HEK293 (cell line): ENCODE measurements around the gene CPAMD8.
A peak's percentile ranks its signal among the peaks of the same experiment; 100 is the strongest.

ENCODE experiments used
- CTCF ChIA-PET: fragments of 350-600 bp; formaldehyde crosslinking; extraction: SDS; loops from one replicate; lab custom pipeline; 2021; ENCODE audit warnings: antibody characterized with exemption; lab: Yijun Ruan, JAX
- POLR2A ChIA-PET: fragments of 300-600 bp; formaldehyde crosslinking; extraction: SDS; loops from one replicate; lab custom pipeline; 2020; ENCODE audit warnings: antibody characterized with exemption, inconsistent platforms; lab: Yijun Ruan, JAX
- H3K27ac ChIP-seq: fragments of 200-500 bp; sonication (Bioruptor generic); 2 replicates; pipeline ENCODE4 v1.5.1; 2014; ENCODE audit warnings: low read depth, low read length, control low read depth, inconsistent platforms; ENCODE audit errors: extremely low read depth
- H3K36me3 ChIP-seq, 2 experiments: fragments of 200-500 bp in 1 of 2; sonication (Bioruptor generic) in 1 of 2; 1 replicate in 1 of 2; 2 replicates in 1 of 2; pipeline ENCODE4 v1.5.1; 2014 to 2017; ENCODE audit warnings: inconsistent platforms in 2 of 2, low read length in 2 of 2; ENCODE audit not compliant: control insufficient read depth in 2 of 2, insufficient read depth in 1 of 2
- H3K4me1 ChIP-seq: fragments of 200-500 bp; sonication (Bioruptor generic); 2 replicates; pipeline ENCODE4 v1.5.1; 2014; ENCODE audit warnings: mild to moderate bottlenecking, low read length, inconsistent platforms; ENCODE audit not compliant: control insufficient read depth, insufficient read depth
- H3K4me3 ChIP-seq: 2 replicates; pipeline ENCODE4 v1.5.1; 2011; ENCODE audit warnings: low read depth, mild to moderate bottlenecking, control low read depth, low read length, moderate library complexity
- H3K9me3 ChIP-seq: fragments of 200-500 bp; sonication (Bioruptor generic); 2 replicates; pipeline ENCODE4 v1.5.1; 2014; ENCODE audit warnings: low read depth, low read length, inconsistent platforms; ENCODE audit not compliant: control insufficient read depth, insufficient read depth
- GLI2 ChIP-seq: fragments of 450-650 bp; formaldehyde crosslinking; IDR thresholded peaks from 2 replicates; pipeline ENCODE4; 2017; ENCODE audit warnings: missing biosample characterization, missing genetic modification characterization, low read depth, borderline replicate concordance
- GLIS1 ChIP-seq: fragments of 450-650 bp; formaldehyde crosslinking; IDR thresholded peaks from 2 replicates; pipeline ENCODE4 v1.5.1; 2016; ENCODE audit warnings: missing biosample characterization, missing genetic modification characterization
- IKZF3 ChIP-seq: fragments of 450-650 bp; IDR thresholded peaks from 2 replicates; pipeline ENCODE4 v1.5.0; 2018; ENCODE audit warnings: missing biosample characterization, mild to moderate bottlenecking, missing genetic modification characterization, moderate library complexity
- KLF1 ChIP-seq: fragments of 450-650 bp; formaldehyde crosslinking; IDR thresholded peaks from 2 replicates; pipeline ENCODE4 v1.5.1; 2016; ENCODE audit warnings: missing biosample characterization, missing genetic modification characterization
- MZF1 ChIP-seq: fragments of 450-650 bp; formaldehyde crosslinking; IDR thresholded peaks from 2 replicates; pipeline ENCODE4 v1.5.1; 2017; ENCODE audit warnings: missing biosample characterization, missing genetic modification characterization, borderline replicate concordance
- RBAK ChIP-seq: fragments of 450-650 bp; formaldehyde crosslinking; IDR thresholded peaks from 2 replicates; pipeline ENCODE4 v1.5.1; 2016; ENCODE audit warnings: missing biosample characterization, missing genetic modification characterization
- WT1 ChIP-seq: fragments of 450-650 bp; formaldehyde crosslinking; IDR thresholded peaks from 2 replicates; pipeline ENCODE4 v1.5.1; 2016; ENCODE audit warnings: missing biosample characterization, missing genetic modification characterization
- ZBTB1 ChIP-seq: fragments of 450-650 bp; formaldehyde crosslinking; IDR thresholded peaks from 2 replicates; pipeline ENCODE4 v1.5.1; 2016; ENCODE audit warnings: missing biosample characterization, missing genetic modification characterization
- ZIC2 ChIP-seq: fragments of 450-650 bp; formaldehyde crosslinking; IDR thresholded peaks from 2 replicates; pipeline ENCODE4 v1.5.1; 2016; ENCODE audit warnings: missing biosample characterization, missing genetic modification characterization
- ZNF114 ChIP-seq: fragments of 450-650 bp; formaldehyde crosslinking; IDR thresholded peaks from 2 replicates; pipeline ENCODE4 v1.5.0; 2017; ENCODE audit warnings: missing biosample characterization, missing genetic modification characterization
- ZNF133 ChIP-seq: fragments of 450-650 bp; formaldehyde crosslinking; IDR thresholded peaks from 2 replicates; pipeline ENCODE4 v1.5.1; 2016; ENCODE audit warnings: missing biosample characterization, missing genetic modification characterization
- ZNF169 ChIP-seq: fragments of 450-650 bp; formaldehyde crosslinking; IDR thresholded peaks from 2 replicates; pipeline ENCODE4 v1.5.1; 2016; ENCODE audit warnings: missing biosample characterization, missing genetic modification characterization
- ZNF175 ChIP-seq: fragments of 450-650 bp; formaldehyde crosslinking; IDR thresholded peaks from 2 replicates; pipeline ENCODE4 v1.5.1; 2016; ENCODE audit warnings: missing biosample characterization, missing genetic modification characterization
- ZNF24 ChIP-seq: fragments of 450-650 bp; formaldehyde crosslinking; IDR thresholded peaks from 2 replicates; pipeline ENCODE4 v1.5.1; 2016; ENCODE audit warnings: missing biosample characterization, missing genetic modification characterization
- ZNF302 ChIP-seq: fragments of 450-650 bp; formaldehyde crosslinking; IDR thresholded peaks from 2 replicates; pipeline ENCODE4 v1.5.1; 2016; ENCODE audit warnings: missing biosample characterization, missing genetic modification characterization, low read depth
- ZNF354C ChIP-seq: fragments of 450-650 bp; formaldehyde crosslinking; IDR thresholded peaks from 2 replicates; pipeline ENCODE4 v1.5.1; 2016; ENCODE audit warnings: missing biosample characterization, missing genetic modification characterization, low read depth, borderline replicate concordance
- ZNF473 ChIP-seq: fragments of 450-650 bp; formaldehyde crosslinking; IDR thresholded peaks from 2 replicates; pipeline ENCODE4 v1.5.1; 2017; ENCODE audit warnings: missing biosample characterization, missing genetic modification characterization
- ZNF529 ChIP-seq: fragments of 450-650 bp; formaldehyde crosslinking; IDR thresholded peaks from 2 replicates; pipeline ENCODE4 v1.5.1; 2017; ENCODE audit warnings: missing genetic modification characterization, missing biosample characterization; ENCODE audit not compliant: insufficient replicate concordance
- ZNF626 ChIP-seq: fragments of 450-650 bp; sonication (Bioruptor Pico); formaldehyde crosslinking; IDR thresholded peaks from 2 replicates; pipeline ENCODE4 v1.5.1; 2018; ENCODE audit warnings: missing biosample characterization, missing genetic modification characterization, inconsistent platforms
- ZNF664 ChIP-seq: fragments of 450-650 bp; formaldehyde crosslinking; IDR thresholded peaks from 2 replicates; pipeline ENCODE4 v1.5.1; 2016; ENCODE audit warnings: missing biosample characterization, missing genetic modification characterization
- ZSCAN30 ChIP-seq: fragments of 450-650 bp; IDR thresholded peaks from 2 replicates; pipeline ENCODE4 v1.5.1; 2018; ENCODE audit warnings: missing biosample characterization, mild to moderate bottlenecking, missing genetic modification characterization, moderate library complexity
- TF ChIP-seq, protein P1 (sequence below): fragments of 450-650 bp; formaldehyde crosslinking; IDR thresholded peaks from 2 replicates; pipeline ENCODE4 v1.5.1; 2016; ENCODE audit warnings: missing biosample characterization, missing genetic modification characterization
- TF ChIP-seq, protein P2 (sequence below): fragments of 450-650 bp; formaldehyde crosslinking; IDR thresholded peaks from 2 replicates; pipeline ENCODE4 v1.5.1; 2016; ENCODE audit warnings: missing biosample characterization, missing genetic modification characterization
- TF ChIP-seq, protein P3 (sequence below): fragments of 450-650 bp; formaldehyde crosslinking; IDR thresholded peaks from 2 replicates; pipeline ENCODE4 v1.5.1; 2016; ENCODE audit warnings: missing biosample characterization, missing genetic modification characterization, borderline replicate concordance
- TF ChIP-seq, protein P4 (sequence below): fragments of 450-650 bp; formaldehyde crosslinking; IDR thresholded peaks from 2 replicates; pipeline ENCODE4 v1.5.1; 2016; ENCODE audit warnings: missing biosample characterization, missing genetic modification characterization
- TF ChIP-seq, protein P5 (sequence below): fragments of 450-650 bp; formaldehyde crosslinking; IDR thresholded peaks from 2 replicates; pipeline ENCODE4 v1.5.1; 2017; ENCODE audit warnings: missing biosample characterization, missing genetic modification characterization

The CPAMD8 gene

DNA sequence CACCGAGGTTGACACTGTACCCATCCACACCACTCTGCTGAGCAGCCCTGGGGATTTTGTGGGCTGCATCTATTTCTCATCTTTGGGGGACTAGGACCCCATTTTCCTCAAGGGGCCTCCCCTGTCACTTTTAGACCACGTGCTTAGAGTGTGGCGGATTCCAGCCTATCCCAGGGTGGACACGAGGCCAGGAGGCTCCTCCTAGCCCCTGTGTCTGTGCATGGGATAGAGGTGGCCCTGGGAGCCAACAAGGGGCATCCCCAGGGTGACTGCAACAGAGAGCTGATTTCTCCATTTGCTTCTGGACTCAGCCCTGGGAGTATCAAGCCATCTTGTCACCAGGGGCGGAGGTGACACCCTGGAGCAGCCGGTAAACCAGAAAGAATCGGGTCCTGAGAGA, 24.2 kb downstream of the CPAMD8 start:
- Histone ChIP-seq H3K4me1 (no peaks in the 10 kb centered on the region), H3K27ac (no peak overlapping the region), H3K36me3 (no peaks in the 10 kb centered on the region), H3K9me3 (no peaks in the 10 kb centered on the region; the same call in 1 of the 2 replicates), H3K4me3 (no peak overlapping the region)
- no peak for TF ChIP-seq ZNF354C (tag by site-specific recombination)
- TF ChIP-seq RBAK (tag by site-specific recombination) = no peak
- no peak for TF ChIP-seq ZNF169 (tag by site-specific recombination)
- no peak for TF ChIP-seq ZNF133 (tag by site-specific recombination)
- TF ChIP-seq ZNF302 (tag by site-specific recombination) = no peak
- TF ChIP-seq IKZF3 = no peak
- no peak for TF ChIP-seq ZNF626 (tag by site-specific recombination)
- TF ChIP-seq ZNF473 (tag by site-specific recombination) = no peak
- TF ChIP-seq MZF1 (tag by site-specific recombination) = no peak
- TF ChIP-seq ZBTB1 (tag by site-specific recombination) = no peak
- no peak for TF ChIP-seq GLI2
- TF ChIP-seq ZNF529 (tag by site-specific recombination) = no peak
- TF ChIP-seq, protein P1, sequence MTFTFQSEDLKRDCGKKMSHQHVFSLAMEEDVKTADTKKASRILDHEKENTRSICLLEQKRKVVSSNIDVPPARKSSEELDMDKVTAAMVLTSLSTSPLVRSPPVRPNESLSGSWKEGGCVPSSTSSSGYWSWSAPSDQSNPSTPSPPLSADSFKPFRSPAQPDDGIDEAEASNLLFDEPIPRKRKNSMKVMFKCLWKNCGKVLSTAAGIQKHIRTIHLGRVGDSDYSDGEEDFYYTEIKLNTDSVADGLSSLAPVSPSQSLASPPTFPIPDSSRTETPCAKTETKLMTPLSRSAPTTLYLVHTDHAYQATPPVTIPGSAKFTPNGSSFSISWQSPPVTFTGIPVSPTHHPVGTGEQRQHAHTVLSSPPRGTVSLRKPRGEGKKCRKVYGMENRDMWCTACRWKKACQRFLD = no peak
- TF ChIP-seq ZSCAN30 (tag by site-specific recombination) = no peak
- TF ChIP-seq ZNF175 (tag by site-specific recombination) = no peak
- TF ChIP-seq ZNF114 (tag by site-specific recombination) = no peak
- TF ChIP-seq, protein P2, sequence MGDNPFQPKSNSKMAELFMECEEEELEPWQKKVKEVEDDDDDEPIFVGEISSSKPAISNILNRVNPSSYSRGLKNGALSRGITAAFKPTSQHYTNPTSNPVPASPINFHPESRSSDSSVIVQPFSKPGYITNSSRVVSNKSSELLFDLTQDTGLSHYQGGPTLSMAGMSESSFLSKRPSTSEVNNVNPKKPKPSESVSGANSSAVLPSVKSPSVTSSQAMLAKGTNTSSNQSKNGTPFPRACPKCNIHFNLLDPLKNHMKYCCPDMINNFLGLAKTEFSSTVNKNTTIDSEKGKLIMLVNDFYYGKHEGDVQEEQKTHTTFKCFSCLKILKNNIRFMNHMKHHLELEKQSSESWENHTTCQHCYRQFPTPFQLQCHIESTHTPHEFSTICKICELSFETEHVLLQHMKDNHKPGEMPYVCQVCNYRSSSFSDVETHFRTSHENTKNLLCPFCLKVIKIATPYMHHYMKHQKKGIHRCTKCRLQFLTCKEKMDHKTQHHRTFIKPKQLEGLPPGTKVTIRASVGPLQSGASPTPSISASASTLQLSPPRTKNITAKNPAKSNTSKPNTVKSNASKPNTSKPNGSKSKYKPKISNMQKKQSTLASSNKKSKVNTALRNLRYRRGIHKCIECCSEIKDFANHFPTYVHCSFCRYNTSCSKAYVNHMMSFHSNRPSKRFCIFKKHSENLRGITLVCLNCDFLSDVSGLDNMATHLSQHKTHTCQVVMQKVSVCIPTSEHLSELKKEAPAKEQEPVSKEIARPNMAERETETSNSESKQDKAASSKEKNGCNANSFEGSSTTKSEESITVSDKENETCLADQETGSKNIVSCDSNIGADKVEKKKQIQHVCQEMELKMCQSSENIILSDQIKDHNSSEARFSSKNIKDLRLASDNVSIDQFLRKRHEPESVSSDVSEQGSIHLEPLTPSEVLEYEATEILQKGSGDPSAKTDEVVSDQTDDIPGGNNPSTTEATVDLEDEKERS (tag by site-specific recombination) = no peak
- TF ChIP-seq, protein P3, sequence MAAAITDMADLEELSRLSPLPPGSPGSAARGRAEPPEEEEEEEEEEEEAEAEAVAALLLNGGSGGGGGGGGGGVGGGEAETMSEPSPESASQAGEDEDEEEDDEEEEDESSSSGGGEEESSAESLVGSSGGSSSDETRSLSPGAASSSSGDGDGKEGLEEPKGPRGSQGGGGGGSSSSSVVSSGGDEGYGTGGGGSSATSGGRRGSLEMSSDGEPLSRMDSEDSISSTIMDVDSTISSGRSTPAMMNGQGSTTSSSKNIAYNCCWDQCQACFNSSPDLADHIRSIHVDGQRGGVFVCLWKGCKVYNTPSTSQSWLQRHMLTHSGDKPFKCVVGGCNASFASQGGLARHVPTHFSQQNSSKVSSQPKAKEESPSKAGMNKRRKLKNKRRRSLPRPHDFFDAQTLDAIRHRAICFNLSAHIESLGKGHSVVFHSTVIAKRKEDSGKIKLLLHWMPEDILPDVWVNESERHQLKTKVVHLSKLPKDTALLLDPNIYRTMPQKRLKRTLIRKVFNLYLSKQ (tag by site-specific recombination) = no peak
- no peak for TF ChIP-seq ZNF664 (tag by site-specific recombination)
- ChIA-PET CTCF (interaction anchor here (0.7 kb wide), 1 partner anchor 15 kb away, joined by 3 read pairs; no protein-coding TSS in a partner anchor), POLR2A (no interaction called here)

DNA sequence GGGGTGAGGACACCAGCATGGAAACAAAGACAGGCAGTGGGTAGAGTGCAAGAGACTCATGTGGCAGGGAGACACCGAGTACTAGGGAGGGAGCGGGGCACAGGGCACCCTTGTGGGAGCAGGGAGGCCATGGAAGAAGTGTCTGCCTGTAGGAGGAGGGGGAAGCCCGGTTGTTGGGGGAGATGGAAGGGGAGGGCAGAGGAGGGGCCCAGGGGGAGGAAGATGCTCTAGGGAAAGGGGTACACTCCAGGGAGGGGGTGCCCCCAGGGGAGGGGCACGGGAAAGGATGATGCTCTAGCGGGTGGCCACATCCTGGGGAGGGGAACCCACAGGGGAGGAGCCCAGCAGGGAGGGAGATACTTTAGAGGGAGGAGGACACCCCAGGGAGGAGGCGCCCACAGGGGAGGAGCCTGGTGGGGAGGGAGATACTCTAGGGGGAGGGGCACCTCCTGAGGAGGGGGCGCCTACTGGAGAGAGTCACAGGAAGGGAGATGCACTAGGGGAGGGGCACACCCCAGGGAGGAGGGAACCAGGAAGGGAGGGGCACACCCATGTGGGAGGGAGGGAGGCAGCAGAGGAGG, 24.9 kb downstream of the CPAMD8 start:
- Histone ChIP-seq H3K27ac (no peak overlapping the region), H3K36me3 (no peaks in the 10 kb centered on the region), H3K4me3 (no peak overlapping the region), H3K9me3 (no peaks in the 10 kb centered on the region; the same call in 1 of the 2 replicates), H3K4me1 (no peaks in the 10 kb centered on the region)
- POLR2A ChIA-PET = no interaction called here
- CTCF ChIA-PET = no interaction called here
- TF ChIP-seq GLIS1 (peak; percentile 36), WT1 (peak; percentile 80), ZIC2 (tag by site-specific recombination) (peak; percentile 91), ZNF24 (tag by site-specific recombination) (no peak), KLF1 (tag by site-specific recombination) (peak; percentile 92)
- TF ChIP-seq, protein P3 (tag by site-specific recombination) = no peak
- TF ChIP-seq, protein P4, sequence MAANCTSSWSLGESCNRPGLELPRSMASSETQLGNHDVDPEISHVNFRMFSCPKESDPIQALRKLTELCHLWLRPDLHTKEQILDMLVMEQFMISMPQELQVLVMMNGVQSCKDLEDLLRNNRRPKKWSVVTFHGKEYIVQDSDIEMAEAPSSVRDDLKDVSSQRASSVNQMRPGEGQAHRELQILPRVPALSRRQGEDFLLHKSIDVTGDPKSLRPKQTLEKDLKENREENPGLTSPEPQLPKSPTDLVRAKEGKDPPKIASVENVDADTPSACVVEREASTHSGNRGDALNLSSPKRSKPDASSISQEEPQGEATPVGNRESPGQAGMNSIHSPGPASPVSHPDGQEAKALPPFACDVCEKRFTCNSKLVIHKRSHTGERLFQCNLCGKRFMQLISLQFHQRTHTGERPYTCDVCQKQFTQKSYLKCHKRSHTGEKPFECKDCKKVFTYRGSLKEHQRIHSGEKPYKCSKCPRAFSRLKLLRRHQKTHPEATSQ (tag by site-specific recombination) = no peak
- TF ChIP-seq, protein P5, sequence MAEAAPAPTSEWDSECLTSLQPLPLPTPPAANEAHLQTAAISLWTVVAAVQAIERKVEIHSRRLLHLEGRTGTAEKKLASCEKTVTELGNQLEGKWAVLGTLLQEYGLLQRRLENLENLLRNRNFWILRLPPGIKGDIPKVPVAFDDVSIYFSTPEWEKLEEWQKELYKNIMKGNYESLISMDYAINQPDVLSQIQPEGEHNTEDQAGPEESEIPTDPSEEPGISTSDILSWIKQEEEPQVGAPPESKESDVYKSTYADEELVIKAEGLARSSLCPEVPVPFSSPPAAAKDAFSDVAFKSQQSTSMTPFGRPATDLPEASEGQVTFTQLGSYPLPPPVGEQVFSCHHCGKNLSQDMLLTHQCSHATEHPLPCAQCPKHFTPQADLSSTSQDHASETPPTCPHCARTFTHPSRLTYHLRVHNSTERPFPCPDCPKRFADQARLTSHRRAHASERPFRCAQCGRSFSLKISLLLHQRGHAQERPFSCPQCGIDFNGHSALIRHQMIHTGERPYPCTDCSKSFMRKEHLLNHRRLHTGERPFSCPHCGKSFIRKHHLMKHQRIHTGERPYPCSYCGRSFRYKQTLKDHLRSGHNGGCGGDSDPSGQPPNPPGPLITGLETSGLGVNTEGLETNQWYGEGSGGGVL (tag by site-specific recombination) = peak; percentile 61
